ENCODE measurements around the gene LRRC37B. TPM values are rescaled to one million over a fixed set of nuclear protein-coding genes. Genes with fewer than 3 reads are reported as not detected.
A peak's percentile ranks its signal among the peaks of the same experiment; 100 is the strongest.

Gene LRRC37B
- total RNA-seq, 2 donors from 2014 or later, result 22.7 to 28.7 TPM

DNA sequence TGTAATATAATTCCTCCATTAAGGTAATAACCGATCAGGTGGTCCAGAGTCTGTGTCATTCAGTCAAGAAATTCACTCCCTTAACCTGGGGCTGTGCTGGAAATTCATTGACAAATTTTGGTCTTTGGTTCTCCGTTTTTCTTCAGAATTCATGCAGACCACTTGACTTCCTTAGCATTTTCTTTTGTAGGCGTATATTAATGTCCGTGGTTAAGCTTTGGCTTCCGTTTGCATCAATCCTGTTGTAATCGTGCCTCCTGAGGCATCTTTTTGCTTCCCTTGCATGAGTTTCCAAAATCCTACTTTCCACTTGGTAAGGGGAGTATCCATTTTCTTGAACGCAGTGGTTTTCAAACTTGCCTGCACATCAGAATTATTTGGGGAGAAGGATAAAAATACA lies 9.0 kb downstream of the LRRC37B start:
- Histone ChIP-seq H3K4me3 (ENCODE audit: low read length) (no peak overlapping the region), H3K27me3 (ENCODE audit: control insufficient read depth, insufficient read depth, low read length, poor library complexity, severe bottlenecking) (no peaks in the 10 kb centered on the region), H3K4me1 (ENCODE audit: control insufficient read depth, insufficient read depth, low read length) (no peaks in the 10 kb centered on the region), H3K9me3 (ENCODE audit: control insufficient read depth, low read length) (no peaks in the 10 kb centered on the region), H3K27ac (ENCODE audit: low read depth, low read length) (no peak overlapping the region), H3K9ac (ENCODE audit: extremely low read depth, low read length, poor library complexity, severe bottlenecking) (no peak overlapping the region), H3K36me3 (ENCODE audit: control insufficient read depth, insufficient read depth, low read length) (peaks cover 24% of the 10 kb centered on the region)
- no peak overlapping the region for H3K27ac Mint-ChIP-seq
- DNase-seq, result no peak
- no peaks in the 10 kb centered on the region for H3K4me1 Mint-ChIP-seq
- TF ChIP-seq, protein P1, sequence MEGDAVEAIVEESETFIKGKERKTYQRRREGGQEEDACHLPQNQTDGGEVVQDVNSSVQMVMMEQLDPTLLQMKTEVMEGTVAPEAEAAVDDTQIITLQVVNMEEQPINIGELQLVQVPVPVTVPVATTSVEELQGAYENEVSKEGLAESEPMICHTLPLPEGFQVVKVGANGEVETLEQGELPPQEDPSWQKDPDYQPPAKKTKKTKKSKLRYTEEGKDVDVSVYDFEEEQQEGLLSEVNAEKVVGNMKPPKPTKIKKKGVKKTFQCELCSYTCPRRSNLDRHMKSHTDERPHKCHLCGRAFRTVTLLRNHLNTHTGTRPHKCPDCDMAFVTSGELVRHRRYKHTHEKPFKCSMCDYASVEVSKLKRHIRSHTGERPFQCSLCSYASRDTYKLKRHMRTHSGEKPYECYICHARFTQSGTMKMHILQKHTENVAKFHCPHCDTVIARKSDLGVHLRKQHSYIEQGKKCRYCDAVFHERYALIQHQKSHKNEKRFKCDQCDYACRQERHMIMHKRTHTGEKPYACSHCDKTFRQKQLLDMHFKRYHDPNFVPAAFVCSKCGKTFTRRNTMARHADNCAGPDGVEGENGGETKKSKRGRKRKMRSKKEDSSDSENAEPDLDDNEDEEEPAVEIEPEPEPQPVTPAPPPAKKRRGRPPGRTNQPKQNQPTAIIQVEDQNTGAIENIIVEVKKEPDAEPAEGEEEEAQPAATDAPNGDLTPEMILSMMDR (conservative IDR thresholded peaks at IDR 0.05), result no peak
- H3K9me3 Mint-ChIP-seq, result no peaks in the 10 kb centered on the region
- 84 to 92% methylated on average over 5 to 7 of the region's 7 CpGs for WGBS, 2 experiments (ENCODE audit: insufficient coverage in 1 of 2, insufficient read length in 1 of 2)
- H3K27me3 Mint-ChIP-seq (ENCODE audit: insufficient read depth), result no peaks in the 10 kb centered on the region
- no peak overlapping the region for H3K4me3 Mint-ChIP-seq
- peaks cover 34% of the 10 kb centered on the region for H3K36me3 Mint-ChIP-seq (ENCODE audit: low read depth)

DNA sequence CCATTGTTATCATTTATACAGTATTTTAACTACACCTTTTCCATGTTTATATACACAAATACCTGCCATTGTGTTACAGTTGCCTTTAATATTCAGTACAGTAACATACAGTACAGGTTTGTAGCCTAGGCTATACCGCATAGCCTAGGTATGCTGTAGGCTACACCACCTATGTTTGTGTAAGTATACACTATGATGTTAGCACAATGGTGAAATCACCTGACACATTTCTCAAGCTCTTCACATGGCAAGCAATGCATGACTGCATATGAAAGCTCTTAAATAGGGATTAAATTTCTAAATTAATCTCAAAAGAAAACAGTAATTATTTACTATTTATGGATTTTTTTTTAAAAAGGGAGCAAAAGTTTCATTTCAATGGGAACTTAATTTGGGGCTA lies 12.0 kb downstream of the LRRC37B start:
- H3K4me1 Mint-ChIP-seq, result no peaks in the 10 kb centered on the region
- Histone ChIP-seq H3K4me1 (ENCODE audit: control insufficient read depth, insufficient read depth, low read length) (no peaks in the 10 kb centered on the region), H3K36me3 (ENCODE audit: control insufficient read depth, insufficient read depth, low read length) (peaks cover 24% of the 10 kb centered on the region), H3K4me3 (ENCODE audit: low read length) (no peak overlapping the region), H3K9me3 (ENCODE audit: control insufficient read depth, low read length) (no peaks in the 10 kb centered on the region), H3K9ac (ENCODE audit: extremely low read depth, low read length, poor library complexity, severe bottlenecking) (no peak overlapping the region), H3K27me3 (ENCODE audit: control insufficient read depth, insufficient read depth, low read length, poor library complexity, severe bottlenecking) (no peaks in the 10 kb centered on the region), H3K27ac (ENCODE audit: low read depth, low read length) (no peak overlapping the region)
- 83 to 92% methylated on average over 1 of the region's 1 CpG for WGBS, 2 experiments (ENCODE audit: insufficient coverage in 1 of 2, insufficient read length in 1 of 2)
- peaks cover 41% of the 10 kb centered on the region for H3K36me3 Mint-ChIP-seq (ENCODE audit: low read depth)
- DNase-seq, result no peak
- no peak overlapping the region for H3K27ac Mint-ChIP-seq
- no peaks in the 10 kb centered on the region for H3K9me3 Mint-ChIP-seq
- no peaks in the 10 kb centered on the region for H3K27me3 Mint-ChIP-seq (ENCODE audit: insufficient read depth)
- TF ChIP-seq, protein P1 (conservative IDR thresholded peaks at IDR 0.05), result no peak
- H3K4me3 Mint-ChIP-seq, result no peak overlapping the region

DNA sequence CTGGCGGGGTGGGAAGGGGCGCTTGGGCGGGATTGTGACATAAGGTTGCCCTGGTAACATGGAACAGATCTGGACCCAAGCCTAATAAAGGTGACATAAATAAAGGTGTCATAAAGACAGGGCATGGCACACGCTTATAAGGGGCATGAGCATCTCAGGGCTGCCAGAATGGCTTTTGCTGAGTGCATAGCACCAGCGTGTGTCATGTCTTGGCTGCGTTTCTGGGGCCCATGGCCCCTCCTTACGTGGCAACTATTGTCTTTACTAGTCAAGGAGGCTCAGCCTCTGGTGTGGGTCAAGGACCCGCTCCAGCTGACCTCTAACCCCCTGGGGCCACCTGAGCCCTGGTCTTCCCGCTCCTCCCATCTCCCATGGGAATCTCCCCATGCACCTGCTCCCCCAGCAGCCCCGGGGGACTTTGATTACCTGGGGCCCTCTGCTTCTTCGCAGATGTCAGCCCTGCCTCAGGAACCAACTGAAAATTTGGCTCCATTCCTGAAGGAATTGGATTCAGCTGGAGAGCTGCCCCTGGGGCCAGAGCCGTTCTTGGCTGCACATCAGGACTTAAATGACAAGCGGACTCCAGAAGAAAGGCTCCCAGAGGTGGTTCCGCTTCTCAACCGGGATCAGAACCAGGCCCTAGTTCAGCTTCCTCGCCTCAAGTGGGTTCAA lies 13.9 kb downstream of the LRRC37B start:
- H3K36me3 ChIP-seq (ENCODE audit: control insufficient read depth, insufficient read depth, low read length), result peaks cover 24% of the 10 kb centered on the region
- 91 to 93% methylated on average over 15 to 16 of the region's 16 CpGs for WGBS, 2 experiments (ENCODE audit: insufficient coverage in 1 of 2, insufficient read length in 1 of 2)
- no peaks in the 10 kb centered on the region for H3K27me3 ChIP-seq (ENCODE audit: control insufficient read depth, insufficient read depth, low read length, poor library complexity, severe bottlenecking)
- no peak for DNase-seq
- Mint-ChIP-seq H3K27ac (no peak overlapping the region), H3K27me3 (ENCODE audit: insufficient read depth) (no peaks in the 10 kb centered on the region), H3K36me3 (ENCODE audit: low read depth) (peaks cover 38% of the 10 kb centered on the region), H3K4me1 (no peaks in the 10 kb centered on the region), H3K4me3 (no peak overlapping the region), H3K9me3 (no peaks in the 10 kb centered on the region)
- no peaks in the 10 kb centered on the region for H3K9me3 ChIP-seq (ENCODE audit: control insufficient read depth, low read length)
- H3K9ac ChIP-seq (ENCODE audit: extremely low read depth, low read length, poor library complexity, severe bottlenecking), result no peak overlapping the region
- no peak overlapping the region for H3K4me3 ChIP-seq (ENCODE audit: low read length)
- H3K4me1 ChIP-seq (ENCODE audit: control insufficient read depth, insufficient read depth, low read length), result no peaks in the 10 kb centered on the region
- TF ChIP-seq, protein P1 (conservative IDR thresholded peaks at IDR 0.05), result no peak
- peak overlapping the region; percentile 24 for H3K27ac ChIP-seq (ENCODE audit: low read depth, low read length)
